ENCODE measurements around the gene AGAP2.

Gene AGAP2

GRCh38 chr12:57732270-57732669 lies 6.3 kb downstream of the AGAP2 start:
- H3K9me3 ChIP-seq (ENCODE audit: severe bottlenecking) = no peaks in the 10 kb centered on the region
- ATAC-seq (ENCODE audit: low read depth) (no peak), DNase-seq (ENCODE audit: low spot score) (no peak)
- H3K4me1 ChIP-seq (ENCODE audit: insufficient read depth, poor library complexity, severe bottlenecking) = no peaks in the 10 kb centered on the region
- H3K27me3 ChIP-seq (ENCODE audit: insufficient read depth, poor library complexity, severe bottlenecking) = peaks cover 23% of the 10 kb centered on the region
- H3K4me3 ChIP-seq (ENCODE audit: severe bottlenecking) = no peak overlapping the region
- H3K36me3 ChIP-seq (ENCODE audit: low read depth) = no peaks in the 10 kb centered on the region
- no peak overlapping the region for H3K27ac ChIP-seq (ENCODE audit: poor library complexity, severe bottlenecking)
- no peak for TF ChIP-seq CTCF (IDR thresholded peaks at IDR 0.05; ENCODE audit: poor library complexity, severe bottlenecking)

- TF ChIP-seq CTCF (IDR thresholded peaks at IDR 0.05; ENCODE audit: poor library complexity, severe bottlenecking) = no peak
- Histone ChIP-seq H3K9me3 (ENCODE audit: severe bottlenecking) (no peaks in the 10 kb centered on the region), H3K4me3 (ENCODE audit: severe bottlenecking) (no peak overlapping the region), H3K27me3 (ENCODE audit: insufficient read depth, poor library complexity, severe bottlenecking) (peaks cover 16% of the 10 kb centered on the region), H3K27ac (ENCODE audit: poor library complexity, severe bottlenecking) (no peak overlapping the region), H3K4me1 (ENCODE audit: insufficient read depth, poor library complexity, severe bottlenecking) (no peaks in the 10 kb centered on the region), H3K36me3 (ENCODE audit: low read depth) (no peaks in the 10 kb centered on the region)
- DNase-seq (ENCODE audit: low spot score) (no peak), ATAC-seq (ENCODE audit: low read depth) (no peak)
Observed at GRCh38 chr12:57731411-57732080, 7.0 kb downstream of the AGAP2 start.

GRCh38 chr12:57730336-57731067 lies 8.0 kb downstream of the AGAP2 start:
- no peaks in the 10 kb centered on the region for H3K9me3 ChIP-seq (ENCODE audit: severe bottlenecking)
- no peak for TF ChIP-seq CTCF (IDR thresholded peaks at IDR 0.05; ENCODE audit: poor library complexity, severe bottlenecking)
- peaks cover 6% of the 10 kb centered on the region for H3K27me3 ChIP-seq (ENCODE audit: insufficient read depth, poor library complexity, severe bottlenecking)
- H3K4me1 ChIP-seq (ENCODE audit: insufficient read depth, poor library complexity, severe bottlenecking) = no peaks in the 10 kb centered on the region
- ATAC-seq (ENCODE audit: low read depth) (no peak), DNase-seq (ENCODE audit: low spot score) (no peak)
- H3K36me3 ChIP-seq (ENCODE audit: low read depth) = no peaks in the 10 kb centered on the region
- H3K4me3 ChIP-seq (ENCODE audit: severe bottlenecking) = no peak overlapping the region
- H3K27ac ChIP-seq (ENCODE audit: poor library complexity, severe bottlenecking) = no peak overlapping the region

GRCh38 chr12:57729321-57729844 lies 9.2 kb downstream of the AGAP2 start:
- Histone ChIP-seq H3K36me3 (ENCODE audit: low read depth) (no peaks in the 10 kb centered on the region), H3K27ac (ENCODE audit: poor library complexity, severe bottlenecking) (no peak overlapping the region), H3K9me3 (ENCODE audit: severe bottlenecking) (no peaks in the 10 kb centered on the region), H3K4me1 (ENCODE audit: insufficient read depth, poor library complexity, severe bottlenecking) (no peaks in the 10 kb centered on the region), H3K27me3 (ENCODE audit: insufficient read depth, poor library complexity, severe bottlenecking) (no peaks in the 10 kb centered on the region), H3K4me3 (ENCODE audit: severe bottlenecking) (no peak overlapping the region)
- ATAC-seq (ENCODE audit: low read depth) (no peak), DNase-seq (ENCODE audit: low spot score) (no peak)
- no peak for TF ChIP-seq CTCF (IDR thresholded peaks at IDR 0.05; ENCODE audit: poor library complexity, severe bottlenecking)
